CD4-positive, alpha-beta T cell treated with Interleukin-2 at 100 ng/mL for 4 hours (primary cell): Measurements from ENCODE around the gene SOWAHA.
"Not testable (repeated sequence)": the region's sequence is repeated elsewhere in the genome, so short reads cannot be mapped to it uniquely, and the experiment has no call there.

ENCODE experiments used
- DNase-seq: peaks from one replicate; pipeline ENCODE4 v3.0.0-alpha.2; 2020; ENCODE audit warnings: low spot score

Gene SOWAHA

DNA sequence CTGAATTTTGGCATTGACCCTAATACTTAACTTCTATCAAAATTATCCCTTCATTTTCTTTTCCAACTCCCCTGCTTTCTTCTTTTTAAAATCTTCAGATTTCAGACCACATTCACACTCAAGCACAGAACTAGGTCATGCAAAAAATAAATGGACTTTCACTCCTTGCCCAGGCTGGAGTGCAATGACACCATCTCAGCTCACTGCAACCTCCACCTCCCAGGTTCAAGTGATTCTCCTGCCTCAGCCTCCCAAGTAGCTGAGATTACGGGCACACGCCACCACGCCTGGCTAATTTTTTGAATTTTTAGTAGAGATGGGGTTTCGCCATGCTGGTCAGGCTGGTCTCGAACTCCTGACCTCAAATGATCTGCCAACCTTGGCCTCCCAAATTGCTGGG is 41.9 kb downstream of the SOWAHA start:
- not testable (repeated sequence) for DNase-seq

DNA sequence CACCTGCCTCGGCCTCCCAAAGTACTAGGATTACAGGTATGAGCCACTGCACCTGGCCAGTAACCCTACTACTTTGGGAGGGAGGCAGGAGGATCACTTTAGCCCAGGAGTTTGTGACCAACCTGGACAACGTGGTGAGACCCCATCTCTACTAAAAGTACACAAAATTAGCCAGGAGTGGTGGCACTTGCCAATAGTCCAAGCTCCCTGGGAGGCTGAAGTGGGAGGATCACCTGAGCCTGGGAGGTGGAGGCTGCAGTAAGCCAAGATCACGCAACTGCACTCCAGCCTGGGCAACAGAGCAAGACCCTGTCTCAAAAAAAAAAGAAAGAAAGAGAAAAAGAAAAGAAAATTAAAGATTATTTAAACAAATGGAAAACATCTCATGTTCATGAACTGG is 42.9 kb downstream of the SOWAHA start:
- DNase-seq = no peak

DNA sequence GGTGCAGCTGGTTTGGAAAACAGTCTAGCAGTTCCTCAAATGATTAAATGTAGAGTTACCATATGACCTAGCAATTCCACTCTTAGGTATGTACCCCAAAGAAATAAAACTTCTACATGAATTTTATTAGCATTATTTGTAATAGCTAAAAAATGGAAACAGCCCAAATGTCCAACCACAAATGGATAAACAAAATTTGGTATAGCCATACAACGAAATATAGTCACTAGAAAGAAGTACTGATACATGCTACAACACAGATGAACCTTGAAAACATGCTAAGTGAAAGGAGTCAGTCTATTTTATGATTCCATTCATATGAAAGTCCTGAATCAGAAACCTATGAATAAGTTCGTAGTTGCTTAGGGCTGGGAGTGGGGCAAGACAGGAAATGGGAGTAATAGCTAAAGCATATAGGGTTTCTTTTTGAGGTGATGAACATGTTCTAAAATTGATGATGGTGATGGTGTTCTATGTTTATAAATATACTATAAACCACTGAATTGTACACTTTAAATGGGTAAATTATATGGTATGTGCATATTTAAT is 46.9 kb downstream of the SOWAHA start:
- no peak for DNase-seq

DNA sequence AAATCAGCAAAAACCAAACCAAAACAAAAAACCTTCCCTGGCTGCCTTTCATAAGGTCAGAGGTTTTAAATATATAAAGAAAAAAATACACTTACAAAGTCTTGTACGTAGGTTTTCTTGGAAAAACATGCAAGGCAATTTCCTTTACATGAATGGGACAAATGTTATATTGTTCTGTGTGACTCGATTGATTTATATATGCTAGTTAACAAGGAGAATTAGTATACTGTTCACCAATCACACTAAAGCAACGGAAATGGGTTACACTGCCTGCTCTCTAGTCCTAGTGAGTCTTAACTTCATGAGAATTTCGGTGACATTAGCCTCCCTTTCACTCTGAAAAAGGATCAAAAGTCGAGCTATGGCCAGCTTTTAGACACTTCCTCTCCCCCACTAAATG is 47.6 kb downstream of the SOWAHA start:
- DNase-seq = no peak

DNA sequence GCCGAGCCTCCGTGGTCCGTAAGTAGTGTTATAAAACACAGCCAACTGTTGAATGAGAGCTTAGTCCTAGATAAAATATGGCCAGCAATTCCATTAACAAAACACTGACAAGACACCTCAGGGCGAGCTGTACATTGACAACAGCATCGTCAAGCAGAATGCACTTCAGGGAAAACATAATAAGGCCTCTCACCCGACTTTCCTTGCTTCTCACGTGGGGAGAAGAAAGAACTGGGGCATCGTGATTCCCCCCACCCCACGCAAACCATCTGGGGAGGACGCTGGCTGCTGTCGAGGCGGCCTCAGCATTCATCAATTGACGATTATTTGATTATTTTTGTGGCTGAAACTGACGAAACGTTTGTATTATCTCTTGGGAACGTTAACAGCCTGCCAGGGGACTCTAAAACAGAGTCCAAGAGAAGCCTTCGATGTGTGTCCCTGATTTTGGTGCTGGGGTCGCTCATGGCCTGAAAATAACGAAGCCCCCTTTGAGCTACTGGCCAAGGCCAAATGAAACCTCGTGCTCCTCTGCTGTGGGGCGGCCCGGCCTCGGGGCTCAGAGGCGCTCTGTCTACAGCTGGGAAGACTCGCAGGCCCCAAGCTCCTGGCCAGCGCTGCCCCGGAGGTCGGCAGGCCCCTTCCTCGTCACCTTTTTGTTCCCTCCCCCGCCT is 52.7 kb downstream of the SOWAHA start:
- no peak for DNase-seq
